NCI-H510A treated with DMSO at 0.1 percent for 48 hours (cell line): ENCODE measurements around the gene MEF2C.

Source experiments
- DNase-seq: peaks from one replicate; lab custom pipeline; 2025; lab: John Stamatoyannopoulos, UW

Gene MEF2C

DNA sequence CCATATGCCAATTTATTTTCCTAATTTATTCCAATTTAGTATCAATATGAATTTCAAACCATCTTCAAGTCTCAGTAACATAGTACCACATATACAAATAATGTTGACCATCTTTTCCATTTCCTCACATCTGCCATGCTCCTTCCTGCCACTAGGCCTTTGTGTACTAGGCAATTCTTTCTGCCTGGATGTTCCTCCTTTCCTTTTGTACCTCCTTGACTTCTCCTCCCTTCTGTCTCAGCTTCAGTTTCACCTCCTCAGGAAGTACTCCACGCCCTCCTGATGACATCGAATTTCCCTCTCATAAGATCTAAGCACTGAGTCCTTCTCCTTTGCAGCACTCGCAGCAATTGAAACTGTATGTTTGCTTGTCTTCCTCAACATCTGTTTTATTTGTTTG lies 53.9 kb downstream of the MEF2C start:
- no peak for DNase-seq

DNA sequence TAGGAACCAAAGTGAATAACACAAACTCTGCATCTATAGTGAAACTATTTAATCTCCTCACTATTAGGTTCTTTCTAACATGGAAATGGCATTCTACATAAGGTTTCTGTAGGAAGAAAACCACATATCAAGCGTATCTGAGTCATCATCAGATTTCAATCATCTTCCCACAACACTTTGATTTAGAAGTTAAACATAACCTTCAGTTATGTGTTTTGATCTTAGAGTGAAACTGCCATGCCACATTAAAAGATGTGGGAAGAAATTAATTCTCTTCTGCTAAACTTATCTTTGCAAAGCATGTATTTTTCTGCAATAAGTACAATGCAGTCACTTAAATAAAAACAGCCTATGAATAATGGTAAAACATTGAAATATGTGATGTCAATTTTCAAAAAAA lies 55.0 kb downstream of the MEF2C start:
- DNase-seq: no peak

DNA sequence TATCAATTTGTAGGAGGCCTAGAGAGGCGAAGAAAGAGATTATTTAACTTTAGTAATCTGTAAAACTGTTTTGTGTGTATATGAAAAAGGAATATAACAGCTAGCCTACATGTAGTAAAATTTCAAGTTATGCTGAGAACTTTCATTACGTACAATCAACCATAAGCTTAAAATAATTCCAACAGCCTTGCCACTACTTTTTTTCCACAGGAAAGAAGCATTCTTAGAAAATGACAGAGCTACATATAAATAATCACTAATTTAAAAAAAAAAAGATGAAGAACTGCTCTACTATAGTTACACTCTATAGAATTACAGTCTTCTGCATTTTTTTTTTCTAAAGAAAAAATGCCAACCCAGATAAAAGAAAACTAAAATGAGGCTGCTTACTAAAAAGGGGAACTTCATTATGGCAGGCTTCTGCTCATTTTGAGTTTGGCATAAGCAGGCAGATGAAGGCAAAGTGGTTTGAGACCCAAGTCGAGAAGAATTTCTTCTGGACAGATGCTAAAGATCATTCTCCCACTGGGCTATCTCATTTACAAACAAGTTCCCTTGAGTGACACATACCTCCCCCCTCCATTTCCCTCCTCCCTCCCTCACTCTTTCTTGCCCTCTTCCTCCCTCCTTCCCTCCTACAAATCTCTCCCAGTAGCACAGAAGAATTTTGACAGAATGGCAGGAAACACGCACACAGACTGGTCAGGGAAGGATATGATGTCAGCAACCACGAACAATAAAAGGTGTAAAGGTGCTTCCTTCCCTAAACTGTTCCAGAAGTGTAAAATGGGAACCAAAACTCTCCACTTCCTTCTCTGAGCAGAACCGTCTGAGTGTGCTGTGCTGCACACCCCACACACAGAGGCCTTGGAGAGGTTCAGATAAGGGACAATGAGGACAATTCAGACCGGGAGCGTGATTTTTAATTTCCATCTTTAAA lies 56.1 kb downstream of the MEF2C start:
- DNase-seq: no peak

DNA sequence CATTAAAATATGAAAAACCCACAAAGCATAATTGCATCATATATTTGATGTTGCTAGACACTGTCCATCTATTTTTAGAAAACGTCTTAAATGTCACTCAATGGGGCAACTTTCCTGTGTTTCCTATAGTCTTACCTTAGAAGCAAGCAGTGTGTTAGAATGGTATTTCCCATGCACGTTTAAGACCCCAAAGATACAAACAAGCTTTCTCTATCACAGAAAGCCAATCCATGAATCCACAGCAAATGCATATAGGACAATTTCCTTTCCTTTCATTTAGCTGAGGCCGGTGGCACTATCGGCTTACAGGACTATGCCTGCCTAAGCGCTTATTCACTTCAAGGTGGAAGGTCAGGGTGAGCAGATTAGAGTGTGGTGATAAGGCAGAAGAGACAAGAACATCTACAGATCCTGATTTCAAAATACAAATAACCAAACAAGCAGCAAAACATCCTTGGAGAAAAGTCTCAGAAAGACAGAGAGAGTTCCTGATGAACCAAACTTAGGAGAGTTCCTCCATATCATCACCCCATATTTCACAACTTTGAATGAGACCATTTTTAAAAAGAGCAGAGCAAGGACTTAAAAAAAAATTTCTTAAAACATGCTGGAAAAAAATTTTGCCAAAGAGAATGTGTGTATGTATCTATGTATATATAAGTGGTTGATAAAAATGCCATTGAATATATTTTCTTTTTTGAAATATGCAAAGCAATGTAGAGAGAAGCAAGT lies 57.2 kb downstream of the MEF2C start:
- DNase-seq: no peak

DNA sequence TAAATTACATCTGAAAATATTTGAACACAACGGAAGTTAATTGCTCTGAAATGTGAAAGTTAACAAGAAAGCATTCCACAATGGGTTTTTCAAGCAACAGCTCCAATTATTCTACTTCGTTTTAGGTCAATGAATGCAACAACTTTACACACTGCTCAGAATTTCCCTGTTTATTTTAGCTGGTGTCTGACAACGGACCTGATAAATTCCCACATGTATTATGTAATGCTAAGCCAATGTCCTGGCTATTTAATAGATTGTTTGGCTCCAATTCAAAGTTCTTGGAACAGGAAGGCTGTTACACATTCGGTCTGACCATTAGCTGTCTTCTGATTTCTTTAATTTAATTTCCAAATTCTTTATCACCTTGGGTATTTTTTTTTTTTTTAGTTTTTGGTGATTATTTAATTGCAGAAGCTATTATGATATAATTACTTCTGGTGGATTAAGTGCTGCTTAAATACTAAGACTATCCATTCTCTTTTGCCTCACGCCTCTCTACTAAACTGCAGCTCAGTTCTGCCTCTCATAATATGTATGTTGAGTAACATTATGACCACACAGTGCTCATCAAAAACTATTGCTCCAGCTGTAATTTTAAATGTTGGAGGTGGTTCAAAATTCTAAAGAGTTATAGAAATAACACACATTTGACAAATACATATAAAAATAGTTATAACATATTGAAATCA lies 57.9 kb downstream of the MEF2C start:
- DNase-seq: no peak

DNA sequence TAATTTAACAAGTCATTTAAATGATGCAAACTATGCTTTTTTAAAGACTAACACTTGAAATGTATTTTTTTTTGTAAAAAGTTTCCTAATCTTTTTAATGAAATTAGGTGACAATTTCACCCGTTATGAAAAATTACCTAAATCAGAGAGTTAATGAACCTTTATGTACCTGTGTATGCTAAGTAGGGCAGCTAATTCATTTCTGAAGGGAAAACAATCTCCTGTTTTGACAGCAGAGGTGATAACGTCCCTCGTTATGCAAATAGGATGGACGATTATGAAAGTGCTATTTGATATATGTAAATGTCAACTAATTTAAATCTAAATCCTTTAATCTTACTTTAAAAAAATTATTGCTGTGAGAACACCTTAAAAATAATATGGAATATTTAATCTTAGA lies 58.8 kb downstream of the MEF2C start:
- no peak for DNase-seq

DNA sequence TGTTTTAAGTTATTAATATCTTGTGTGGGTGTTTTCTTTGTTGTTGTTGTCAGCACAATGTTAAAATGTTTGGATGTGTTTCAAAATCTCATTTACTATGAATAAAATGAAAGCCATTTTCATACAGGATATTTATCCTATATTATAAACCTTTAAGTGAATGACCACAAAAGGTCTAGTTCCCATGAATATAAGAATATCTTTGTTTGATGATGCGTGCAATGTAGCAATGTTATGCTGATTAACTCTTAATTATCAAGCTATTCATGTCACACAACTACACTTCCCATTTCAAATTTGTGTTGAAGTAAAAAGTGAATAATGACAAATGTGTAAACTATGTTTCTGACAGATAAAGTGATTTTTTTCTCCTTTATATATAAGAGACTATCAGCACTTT lies 59.8 kb downstream of the MEF2C start:
- no peak for DNase-seq

DNA sequence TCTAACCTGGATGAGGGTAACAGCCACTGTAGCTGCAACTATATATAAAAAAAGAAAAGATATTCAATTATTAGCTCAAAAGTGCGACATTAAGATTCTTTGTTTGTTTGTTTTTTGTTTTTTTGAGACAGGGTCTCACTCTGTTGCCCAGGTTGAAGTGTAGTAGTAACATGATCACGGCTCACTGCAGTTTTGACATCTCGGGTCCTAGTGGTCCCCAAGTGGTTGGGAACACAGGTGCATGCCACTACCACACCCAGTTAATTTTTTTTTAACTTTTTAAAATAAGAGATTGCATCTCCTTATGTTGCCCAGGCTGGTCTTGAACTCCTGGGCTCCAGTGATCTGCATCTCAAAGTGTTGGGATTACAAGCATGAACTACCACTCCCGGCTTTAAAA lies 61.8 kb downstream of the MEF2C start:
- DNase-seq: no peak

DNA sequence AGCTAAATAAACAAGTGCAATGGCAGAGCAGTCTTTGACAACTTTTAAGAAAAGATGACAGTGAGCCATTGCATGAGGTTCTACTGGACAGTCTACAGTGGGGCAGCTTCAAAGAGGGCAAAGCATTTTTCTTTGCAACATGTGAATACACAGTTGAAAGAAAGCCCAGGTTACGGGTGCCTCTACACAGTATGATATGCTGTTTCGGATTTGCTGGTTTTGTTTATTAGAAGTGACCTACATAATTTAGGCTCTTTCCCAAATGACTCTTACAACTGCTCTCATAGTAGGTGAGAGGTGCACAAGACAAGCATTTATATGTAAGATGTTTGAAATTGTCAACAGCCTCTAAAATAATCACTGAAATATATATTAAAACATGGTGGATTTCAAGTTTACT lies 62.4 kb downstream of the MEF2C start:
- DNase-seq: no peak

DNA sequence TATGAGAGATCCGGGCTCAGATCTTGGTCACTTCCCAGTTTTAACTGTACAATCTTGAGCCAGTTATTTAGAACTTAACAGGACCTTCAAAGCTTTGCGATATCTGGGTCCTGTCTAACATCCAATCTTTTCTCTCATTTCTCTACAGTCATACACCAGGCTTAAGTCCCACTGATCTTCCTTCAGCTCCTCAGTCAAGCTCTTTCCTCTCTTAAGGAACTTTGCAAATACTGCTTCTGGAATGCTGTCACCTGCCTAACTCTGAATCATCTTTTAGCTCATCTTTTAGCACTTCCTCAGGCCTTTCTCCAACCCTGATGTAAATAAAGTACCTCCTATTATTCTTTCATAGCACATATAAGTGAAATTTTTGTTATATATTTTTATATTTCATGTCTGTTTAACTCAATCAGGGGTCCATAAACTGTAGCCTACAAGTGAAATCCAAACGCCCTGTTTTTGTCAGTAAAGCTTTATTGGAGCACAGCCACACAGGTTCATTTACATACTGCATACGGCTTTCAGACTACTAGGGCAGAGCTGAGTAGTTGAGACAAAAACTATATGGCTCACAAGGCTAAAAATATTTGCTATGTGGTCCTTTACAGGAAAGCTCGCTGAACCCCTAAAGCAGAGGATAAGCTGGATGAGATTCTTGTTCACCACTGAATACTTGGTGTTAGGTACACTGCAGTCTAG lies 63.5 kb downstream of the MEF2C start:
- no peak for DNase-seq

DNA sequence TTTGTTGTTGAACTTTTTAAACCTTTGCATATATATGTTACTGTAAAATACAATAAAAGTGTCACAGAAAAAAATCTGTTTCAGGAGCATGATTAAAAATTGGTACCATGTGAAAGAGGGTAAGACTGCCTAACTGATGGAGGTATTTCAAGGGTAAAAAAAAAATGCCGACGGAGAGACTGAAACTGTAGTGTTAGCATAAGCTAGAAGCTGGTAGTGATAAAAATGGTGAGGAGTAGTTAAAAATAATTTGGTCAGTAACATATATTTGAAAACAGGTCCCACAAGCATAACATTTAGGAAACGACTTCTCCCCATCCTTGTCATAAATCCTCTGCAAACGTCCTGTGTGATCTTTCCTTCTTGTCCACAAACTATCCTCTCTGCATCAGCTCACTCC lies 64.7 kb downstream of the MEF2C start:
- DNase-seq: no peak

DNA sequence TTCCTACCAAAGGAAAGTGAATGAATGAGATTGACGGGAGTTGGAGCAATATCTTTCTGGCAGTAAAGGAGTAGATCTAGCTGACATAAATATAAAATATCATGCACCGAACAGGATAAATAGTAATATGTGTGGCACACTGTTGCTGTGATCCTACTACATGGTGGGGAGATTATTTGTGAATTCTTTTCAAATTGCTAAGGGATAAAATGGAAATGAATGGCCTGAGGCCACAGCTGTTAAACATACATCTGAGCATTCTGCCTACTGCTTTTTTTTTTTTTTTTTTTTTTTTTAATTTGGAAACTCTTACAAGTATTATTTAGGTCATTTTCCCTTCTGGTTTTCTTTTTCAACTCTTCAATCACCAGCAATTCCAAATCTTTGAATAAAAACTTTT lies 66.8 kb downstream of the MEF2C start:
- DNase-seq: no peak

DNA sequence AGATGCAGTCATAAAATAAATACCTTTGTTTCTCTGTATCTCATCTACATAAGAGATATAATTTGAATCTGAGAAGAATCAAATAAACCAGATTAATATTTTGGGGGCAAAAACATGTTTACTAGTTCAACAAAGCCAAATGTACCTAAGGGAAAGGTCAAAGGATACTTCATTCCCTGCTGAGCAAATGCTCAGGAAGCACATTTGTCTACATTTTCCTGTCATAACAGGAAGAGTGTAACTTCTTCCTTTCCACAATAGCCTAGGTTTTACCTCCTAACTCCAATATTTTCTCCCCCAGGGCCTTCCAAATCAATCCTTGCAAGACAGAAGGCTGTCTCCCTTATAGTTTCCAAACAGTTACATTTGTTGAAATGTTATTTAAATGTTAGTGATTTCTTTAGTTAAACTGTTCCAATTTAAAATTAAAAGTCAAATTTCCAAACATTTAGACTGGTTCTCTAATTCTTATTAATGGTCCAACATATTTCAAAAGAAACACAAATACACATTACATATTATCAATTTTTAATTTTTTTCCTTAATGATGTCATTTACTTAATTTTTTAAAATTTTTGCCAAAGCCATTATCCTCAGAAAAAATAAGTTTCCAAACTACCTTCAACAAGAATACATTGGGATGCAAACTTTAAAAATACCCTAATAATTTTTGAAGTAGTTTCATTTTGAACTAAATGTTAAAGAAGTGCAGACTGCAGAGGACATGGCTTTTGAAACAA lies 67.8 kb downstream of the MEF2C start:
- DNase-seq: no peak

DNA sequence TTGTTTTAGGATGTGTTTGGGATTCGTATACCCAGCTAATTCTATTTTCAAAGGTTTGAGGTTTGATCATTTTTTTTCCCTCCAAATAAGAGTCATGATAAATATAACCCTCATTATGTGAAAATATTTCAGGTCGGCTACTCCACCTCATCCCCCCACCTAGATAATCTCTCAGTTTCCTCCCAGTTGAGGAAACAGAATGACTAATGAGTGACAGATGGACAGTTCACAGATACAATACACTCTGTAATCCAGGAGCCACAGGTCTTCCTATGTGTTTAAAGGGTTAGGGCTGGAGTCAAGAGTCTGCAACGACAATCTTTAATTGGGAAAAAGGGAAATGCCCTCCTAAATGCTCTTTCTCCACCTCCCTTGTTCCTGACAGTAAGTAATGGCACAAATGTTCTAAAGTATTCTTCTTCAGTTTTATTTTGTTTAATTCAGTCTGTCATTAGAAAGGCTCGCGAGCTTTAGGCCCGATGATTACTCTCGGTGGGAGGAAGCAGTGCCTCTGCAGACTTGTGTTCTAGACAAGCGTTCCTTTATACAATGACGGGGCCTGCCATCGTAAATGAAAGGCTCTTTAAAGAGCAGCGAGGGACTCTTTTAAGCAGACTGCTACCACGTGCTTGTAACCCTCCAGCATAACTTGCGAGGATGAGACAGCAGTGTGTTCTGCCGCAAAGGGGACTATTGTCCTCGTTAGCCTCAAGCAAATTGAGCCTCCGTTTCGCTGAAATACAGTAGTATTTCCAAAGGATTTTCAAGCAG lies 69.0 kb downstream of the MEF2C start:
- DNase-seq: no peak

DNA sequence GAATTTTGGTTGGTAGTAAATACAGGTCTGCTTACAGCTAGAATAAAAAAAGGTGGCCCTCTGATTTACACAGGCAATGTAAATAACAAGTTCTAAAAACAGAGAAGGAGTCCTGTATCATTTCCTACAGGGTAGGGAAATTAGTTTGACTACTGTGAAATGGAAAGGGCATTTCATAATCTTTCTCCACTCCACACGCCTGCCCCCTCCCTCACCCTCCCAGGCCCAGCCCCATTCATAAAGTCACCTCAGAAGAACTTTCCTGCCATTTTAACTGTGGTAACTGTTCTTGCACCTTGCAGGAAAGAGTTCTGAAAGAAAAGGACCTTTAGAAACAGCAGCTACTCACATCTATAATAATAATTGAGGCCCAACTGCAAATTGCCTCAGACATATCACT lies 69.7 kb downstream of the MEF2C start:
- no peak for DNase-seq

DNA sequence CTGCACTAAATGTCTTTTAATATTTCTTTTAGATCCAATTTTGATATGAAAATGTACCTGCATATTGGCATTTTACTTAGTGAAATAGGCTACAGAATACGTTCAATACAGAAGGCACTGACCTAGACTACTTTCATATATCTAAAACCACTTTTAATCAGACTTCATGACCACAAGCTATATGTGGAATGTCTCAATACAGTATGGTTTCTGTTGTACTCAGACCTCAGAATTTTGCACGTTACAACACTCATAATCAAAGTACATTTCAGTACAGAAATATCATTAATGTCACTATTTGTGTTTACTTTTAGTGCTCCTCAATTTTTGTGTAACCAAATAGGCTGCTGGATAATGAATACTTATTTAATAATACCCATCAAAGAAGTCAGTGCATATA lies 74.8 kb downstream of the MEF2C start:
- no peak for DNase-seq

DNA sequence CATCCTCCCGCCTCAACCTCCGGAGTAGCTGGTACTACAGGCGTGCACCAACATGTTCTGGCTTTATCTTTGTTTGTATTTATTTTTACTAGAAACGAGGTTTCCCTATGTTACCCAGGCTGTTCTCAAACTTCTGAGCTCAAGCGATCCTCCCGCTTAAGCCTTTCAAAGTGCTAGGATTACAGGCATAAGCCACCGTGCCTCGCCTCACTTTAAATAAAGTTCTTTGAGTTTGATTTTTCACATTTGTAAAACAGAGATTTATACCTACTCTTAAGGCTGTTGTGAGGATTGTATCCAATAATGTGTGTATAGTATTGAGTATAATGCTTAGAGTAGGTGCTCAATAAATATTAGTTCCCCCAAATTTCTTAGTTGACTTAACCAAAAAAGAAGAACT lies 75.7 kb downstream of the MEF2C start:
- no peak for DNase-seq

DNA sequence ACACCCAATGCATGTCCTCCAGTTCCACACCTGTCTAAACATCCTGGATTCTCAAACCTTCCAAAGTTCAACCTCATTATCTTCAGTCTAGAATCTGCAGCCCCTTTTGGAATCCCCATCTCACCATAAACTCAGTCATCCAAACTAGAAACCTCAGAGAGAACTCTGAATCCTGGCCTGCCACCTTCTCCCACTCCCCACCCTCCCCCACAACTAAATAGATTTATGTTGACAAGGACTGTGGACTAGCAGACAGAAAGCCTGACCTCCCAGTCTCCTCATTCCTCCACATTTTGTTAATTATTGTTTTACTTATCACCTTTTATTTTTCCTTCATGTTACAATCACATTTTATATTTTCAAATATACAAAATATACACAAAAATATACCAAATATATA lies 76.6 kb downstream of the MEF2C start:
- no peak for DNase-seq

DNA sequence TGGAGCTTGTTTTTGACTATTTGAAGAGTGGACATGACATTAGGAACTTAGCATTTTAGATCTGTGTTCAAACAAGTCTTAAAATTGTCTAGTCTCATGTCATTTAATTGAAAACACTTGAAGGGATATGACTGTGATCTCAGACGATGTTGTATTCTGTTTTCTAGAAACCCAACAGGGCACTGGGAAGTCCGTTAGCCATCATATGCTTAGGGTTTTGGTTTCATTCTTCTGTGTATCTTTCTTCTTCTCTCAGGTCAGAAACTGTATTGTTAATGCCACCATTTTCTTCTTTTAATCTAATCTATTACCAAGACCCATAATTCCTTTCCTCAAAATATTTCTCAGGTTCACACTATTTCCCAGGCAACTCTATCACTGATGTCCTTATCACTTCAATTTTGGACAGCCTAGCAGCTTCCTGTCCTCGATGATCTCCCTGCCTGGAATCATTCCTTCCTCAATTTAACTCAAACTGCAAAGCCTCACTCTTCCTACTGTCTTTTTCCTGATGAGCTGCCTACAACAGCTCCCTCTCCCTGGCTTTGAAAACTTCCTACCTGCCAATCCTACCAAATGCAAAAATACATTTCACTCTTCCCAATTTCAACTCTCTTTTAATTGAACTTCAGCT lies 77.7 kb downstream of the MEF2C start:
- DNase-seq: no peak

DNA sequence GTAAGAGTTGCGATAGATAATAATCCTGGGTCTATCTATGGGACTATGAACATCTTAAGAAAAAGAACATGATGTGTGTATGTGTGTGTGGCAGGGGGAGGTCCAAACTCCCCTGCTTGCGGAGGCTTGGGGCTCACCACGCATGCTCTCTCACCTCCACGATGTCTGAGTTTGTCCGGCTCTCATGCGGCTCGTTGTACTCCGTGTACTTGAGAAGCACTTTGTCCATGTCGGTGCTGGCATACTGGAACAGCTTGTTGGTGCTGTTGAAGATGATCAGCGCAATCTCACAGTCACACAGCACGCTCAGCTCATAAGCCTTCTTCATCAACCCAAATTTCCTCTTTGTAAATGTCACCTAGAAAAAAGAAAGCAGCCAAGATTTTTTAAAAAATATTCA lies 78.5 kb downstream of the MEF2C start:
- no peak for DNase-seq
